22Rv1 (cell line): ENCODE results near the gene VTN.

Experiments used
- CTCF ChIP-seq: fragments of 450-650 bp; IDR thresholded peaks from 2 replicates; pipeline ENCODE4 v1.5.1; 2017; ENCODE audit warnings: mild to moderate bottlenecking
- ZFX ChIP-seq: fragments of 450-650 bp; IDR thresholded peaks from 2 replicates; pipeline ENCODE4 v1.6.1; 2017; ENCODE audit warnings: antibody characterized with exemption, borderline replicate concordance

- TF ChIP-seq CTCF: no peak
- no peak for TF ChIP-seq ZFX
Observed at GRCh38 chr17:28324267-28324745, 45.8 kb downstream of the VTN start.
